NB4 (cell line): ENCODE measurements around the gene FAM163A.

Source experiments
- DNase-seq: peaks from one replicate; pipeline ENCODE4 v3.0.0; 2010; ENCODE audit warnings: low read depth
- H3K4me3 ChIP-seq: one replicate; pipeline ENCODE4 v1.5.1; 2011; ENCODE audit warnings: mild to moderate bottlenecking, low read depth, low read length, moderate library complexity
- MYC ChIP-seq: IDR thresholded peaks from 2 replicates; pipeline ENCODE4 v1.6.1; 2011; ENCODE audit warnings: low read depth, low read length
- POLR2A ChIP-seq: IDR thresholded peaks from 2 replicates; pipeline ENCODE4 v1.6.1; 2011; ENCODE audit warnings: mild to moderate bottlenecking; ENCODE audit not compliant: insufficient read length; ENCODE audit errors: extremely low read depth
- TF ChIP-seq, protein P1 (sequence below): IDR thresholded peaks from one replicate; pipeline ENCODE4 v1.5.1; 2012; ENCODE audit warnings: low read depth, low read length
- TF ChIP-seq, protein P2 (sequence below): IDR thresholded peaks from 2 replicates; pipeline ENCODE4 v1.6.1; 2011; ENCODE audit warnings: low read depth, low read length

FAM163A gene

DNA sequence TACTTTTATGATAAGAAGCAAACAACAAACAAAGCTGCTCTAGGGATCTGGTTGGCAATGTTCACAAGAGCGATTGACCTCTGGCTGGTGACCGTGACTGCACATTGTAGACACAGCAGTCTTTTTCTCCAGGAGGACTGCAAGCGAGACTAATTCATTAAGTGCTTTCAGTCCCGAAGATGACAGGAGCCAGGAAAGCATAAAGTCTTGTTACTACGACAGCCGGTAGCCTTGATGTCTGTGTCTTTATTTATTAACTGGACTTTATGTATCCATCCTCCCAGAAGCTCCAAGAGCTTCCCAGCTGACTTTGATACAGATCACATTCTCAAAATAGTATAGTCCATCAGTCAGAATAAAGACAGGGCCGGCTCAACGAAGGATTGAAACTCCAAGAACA, 18.2 kb downstream of the FAM163A start:
- no peak for TF ChIP-seq POLR2A
- TF ChIP-seq, protein P1, sequence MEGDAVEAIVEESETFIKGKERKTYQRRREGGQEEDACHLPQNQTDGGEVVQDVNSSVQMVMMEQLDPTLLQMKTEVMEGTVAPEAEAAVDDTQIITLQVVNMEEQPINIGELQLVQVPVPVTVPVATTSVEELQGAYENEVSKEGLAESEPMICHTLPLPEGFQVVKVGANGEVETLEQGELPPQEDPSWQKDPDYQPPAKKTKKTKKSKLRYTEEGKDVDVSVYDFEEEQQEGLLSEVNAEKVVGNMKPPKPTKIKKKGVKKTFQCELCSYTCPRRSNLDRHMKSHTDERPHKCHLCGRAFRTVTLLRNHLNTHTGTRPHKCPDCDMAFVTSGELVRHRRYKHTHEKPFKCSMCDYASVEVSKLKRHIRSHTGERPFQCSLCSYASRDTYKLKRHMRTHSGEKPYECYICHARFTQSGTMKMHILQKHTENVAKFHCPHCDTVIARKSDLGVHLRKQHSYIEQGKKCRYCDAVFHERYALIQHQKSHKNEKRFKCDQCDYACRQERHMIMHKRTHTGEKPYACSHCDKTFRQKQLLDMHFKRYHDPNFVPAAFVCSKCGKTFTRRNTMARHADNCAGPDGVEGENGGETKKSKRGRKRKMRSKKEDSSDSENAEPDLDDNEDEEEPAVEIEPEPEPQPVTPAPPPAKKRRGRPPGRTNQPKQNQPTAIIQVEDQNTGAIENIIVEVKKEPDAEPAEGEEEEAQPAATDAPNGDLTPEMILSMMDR = no peak
- no peak for TF ChIP-seq MYC
- TF ChIP-seq, protein P2, sequence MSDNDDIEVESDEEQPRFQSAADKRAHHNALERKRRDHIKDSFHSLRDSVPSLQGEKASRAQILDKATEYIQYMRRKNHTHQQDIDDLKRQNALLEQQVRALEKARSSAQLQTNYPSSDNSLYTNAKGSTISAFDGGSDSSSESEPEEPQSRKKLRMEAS = no peak
- no peak overlapping the region for H3K4me3 ChIP-seq
- no peak for DNase-seq

DNA sequence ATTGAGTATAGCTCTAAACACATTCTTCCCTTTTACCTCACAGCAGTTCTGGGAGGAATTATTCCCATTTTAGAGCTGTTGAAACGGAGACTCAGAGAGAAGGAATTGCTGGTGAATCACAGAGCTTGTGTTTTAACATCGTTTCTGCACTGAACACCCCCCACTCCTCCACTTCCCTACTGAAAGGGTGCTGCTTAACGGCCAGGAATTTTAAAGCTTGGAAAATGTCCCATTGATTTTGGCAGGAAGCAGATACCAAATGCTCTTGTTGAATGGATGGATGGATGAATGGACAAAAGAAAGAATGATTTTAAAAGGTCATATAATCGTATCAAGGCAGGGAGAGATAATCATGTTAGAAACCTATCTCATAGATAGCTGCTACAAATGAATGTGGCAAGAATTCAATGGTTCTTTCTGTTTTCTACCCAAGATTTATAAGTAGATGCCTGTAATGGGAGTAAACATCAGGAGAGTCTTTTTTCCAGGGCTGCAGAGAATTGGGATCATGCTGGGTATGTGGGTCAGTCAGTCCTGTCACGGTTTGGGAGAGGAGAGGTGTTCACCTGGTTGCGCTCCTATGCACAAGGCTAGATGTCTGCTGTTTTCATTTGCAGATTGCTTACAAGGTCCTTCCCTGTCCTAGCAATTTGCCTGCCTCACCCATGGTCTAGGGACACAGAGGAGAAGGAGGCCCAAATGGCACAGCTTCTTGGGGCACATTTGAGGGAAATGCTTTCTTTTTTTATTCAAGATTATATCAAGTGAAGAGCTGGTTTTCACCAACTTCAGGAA, 19.0 kb downstream of the FAM163A start:
- DNase-seq = no peak
- no peak overlapping the region for H3K4me3 ChIP-seq
- TF ChIP-seq, protein P2 = no peak
- no peak for TF ChIP-seq POLR2A
- TF ChIP-seq, protein P1 = no peak
- no peak for TF ChIP-seq MYC

GRCh38 chr1:179767177-179767581, 24.1 kb downstream of the FAM163A start:
- no peak for DNase-seq
- no peak overlapping the region for H3K4me3 ChIP-seq
- TF ChIP-seq, protein P1 = no peak
- TF ChIP-seq POLR2A (no peak), MYC (no peak)
- TF ChIP-seq, protein P2 = no peak

DNA sequence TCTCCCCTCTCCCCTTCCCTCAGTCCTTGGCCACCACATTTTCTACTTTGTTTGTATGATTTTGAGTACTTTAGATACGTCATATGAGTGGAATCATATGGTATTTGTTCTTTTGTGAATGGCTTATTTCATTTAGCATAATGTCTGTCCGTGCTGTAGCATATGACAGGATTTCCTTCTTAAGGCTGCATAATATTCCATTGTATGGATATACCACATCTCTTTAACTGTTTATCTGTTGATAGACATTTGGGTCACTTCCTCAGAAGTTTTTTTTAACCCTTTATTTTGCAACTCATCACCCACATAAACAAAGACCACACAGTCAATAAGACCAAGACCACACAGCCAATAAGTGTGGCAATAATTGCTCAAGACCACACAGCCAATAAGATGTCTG, 24.9 kb downstream of the FAM163A start:
- TF ChIP-seq MYC (no peak), POLR2A (no peak)
- TF ChIP-seq, protein P2 = no peak
- TF ChIP-seq, protein P1 = no peak
- no peak overlapping the region for H3K4me3 ChIP-seq
- peak; percentile 11 for DNase-seq

- no peak for DNase-seq
- no peak overlapping the region for H3K4me3 ChIP-seq
- TF ChIP-seq, protein P1 = no peak
- no peak for TF ChIP-seq MYC
- TF ChIP-seq, protein P2 = no peak
- no peak for TF ChIP-seq POLR2A
These were observed 27.9 kb downstream of the FAM163A start for GRCh38 chr1:179770887-179771502.
